HepG2 (cell line): ENCODE measurements around the gene SPARC. TPM values are rescaled to one million over a fixed set of nuclear protein-coding genes. Genes with fewer than 3 reads are reported as not detected.

ENCODE experiments used
- ATAC-seq: fragments of 200-7000 bp; cut with Tn5 transposase; 3 replicates; pipeline ENCODE4 v1.9.1; 2020; ENCODE audit warnings: mild to moderate bottlenecking, moderate library complexity
- BruUV-seq: library from RNA; stranded (reverse); fragments of 400-500 nt; replicated peaks from 2 replicates; lab custom pipeline; 2021; lab: Mats Ljungman, UMichigan
- CTCF ChIA-PET: fragments of 300-600 bp; formaldehyde crosslinking; extraction: SDS; loops from one replicate; lab custom pipeline; 2021; ENCODE audit warnings: low total read pairs, inconsistent platforms, low intra/inter-chr PET ratio; lab: Yijun Ruan, JAX
- POLR2A ChIA-PET: fragments of 350-600 bp; sonication (Branson Sonifier 250); formaldehyde crosslinking; loops from one replicate; lab custom pipeline; 2020; ENCODE audit warnings: antibody characterized with exemption, inconsistent platforms; lab: Yijun Ruan, JAX
- DNase-seq: peaks from one replicate; pipeline ENCODE4 v3.0.0-alpha.2; 2015; ENCODE audit warnings: low spot score
- FAIRE-seq: peaks from 3 replicates; lab custom pipeline; 2011; peaks lifted over from hg19 to GRCh38; lab: Jason Lieb, UNC
- H2AFZ ChIP-seq: one replicate; pipeline ENCODE4 v1.6.1; 2011; ENCODE audit warnings: low read length, inconsistent platforms
- H3K27ac ChIP-seq: fragments of 300-600 bp; 3 replicates; pipeline ENCODE4 v1.8.0; 2011; ENCODE audit warnings: mixed run types, mild to moderate bottlenecking, mixed read lengths, low read length, inconsistent platforms; ENCODE audit not compliant: insufficient read depth; ENCODE audit errors: extremely low read length
- H3K27me3 ChIP-seq, 2 experiments: fragments of 200-600 bp in 1 of 2; 2 replicates in 1 of 2; 3 replicates in 1 of 2; pipeline versions ENCODE4 v1.6.0 to v1.8.0; 2011; ENCODE audit warnings: low read length in 2 of 2, mild to moderate bottlenecking in 2 of 2, moderate library complexity in 2 of 2, inconsistent platforms in 1 of 2; ENCODE audit not compliant: insufficient read depth in 2 of 2, control insufficient read depth in 1 of 2
- H3K36me3 ChIP-seq, 2 experiments: fragments of 200-600 bp in 1 of 2; replicated peaks in 1 of 2; 2 replicates in 1 of 2; 3 replicates in 1 of 2; pipeline versions ENCODE4 v1.5.1 to v1.8.0; 2011; ENCODE audit warnings: low read length in 2 of 2, inconsistent platforms in 1 of 2; ENCODE audit not compliant: insufficient read depth in 2 of 2, control insufficient read depth in 1 of 2
- H3K4me1 ChIP-seq: 2 replicates; pipeline ENCODE4 v1.5.1; 2012; ENCODE audit warnings: low read length, inconsistent platforms; ENCODE audit not compliant: insufficient read depth
- H3K4me2 ChIP-seq: 2 replicates; pipeline ENCODE4 v1.6.0; 2011; ENCODE audit warnings: low read depth, low read length, inconsistent platforms
- H3K4me3 ChIP-seq, 3 experiments: fragments of 200-600 bp in 1 of 3; sonication (generic), shearing (Covaris generic) in 1 of 3; replicated peaks in 1 of 3; 2 replicates each; pipeline ENCODE4 v1.5.1; 2011 to 2016; ENCODE audit warnings: low read length in 3 of 3, inconsistent platforms in 2 of 3, low read depth in 2 of 3, mild to moderate bottlenecking in 2 of 3, control low read depth in 1 of 3, mixed read lengths in 1 of 3; ENCODE audit not compliant: insufficient read depth in 1 of 3
- H3K79me2 ChIP-seq: one replicate; pipeline ENCODE4 v1.6.1; 2011; ENCODE audit warnings: low read length, inconsistent platforms; ENCODE audit not compliant: insufficient read depth
- H3K9ac ChIP-seq: 2 replicates; pipeline ENCODE4 v1.6.0; 2011; ENCODE audit warnings: mild to moderate bottlenecking, low read depth, low read length, inconsistent platforms; ENCODE audit not compliant: insufficient read depth
- H3K9me3 ChIP-seq: 2 replicates; pipeline ENCODE4 v1.5.1; 2012; ENCODE audit warnings: mild to moderate bottlenecking, low read length
- H4K20me1 ChIP-seq: 2 replicates; pipeline ENCODE4 v1.6.0; 2011; ENCODE audit warnings: inconsistent platforms, mild to moderate bottlenecking, low read length, moderate library complexity; ENCODE audit not compliant: insufficient read depth
- ARID2 ChIP-seq: sonication (generic); formaldehyde crosslinking; IDR thresholded peaks from 2 replicates; pipeline ENCODE4 v1.8.1; 2022; ENCODE audit warnings: mild to moderate bottlenecking, missing genetic modification reagents, borderline replicate concordance
- EZH2 ChIP-seq: conservative IDR thresholded peaks from 2 replicates; pipeline ENCODE4 v1.6.1; 2012; ENCODE audit warnings: mild to moderate bottlenecking, low read depth, low read length, moderate library complexity
- NFE2 ChIP-seq: sonication (generic); formaldehyde crosslinking; IDR thresholded peaks from 2 replicates; pipeline ENCODE4 v1.4.0; 2020; ENCODE audit warnings: missing genetic modification reagents
- SMAD9 ChIP-seq: sonication (generic); formaldehyde crosslinking; IDR thresholded peaks from 2 replicates; pipeline ENCODE4 v1.5.1; 2020; ENCODE audit warnings: mild to moderate bottlenecking, missing genetic modification reagents
- SRSF9 ChIP-seq: fragments of 200-400 bp; formaldehyde crosslinking; IDR thresholded peaks from 2 replicates; pipeline ENCODE4 v1.6.1; 2018; ENCODE audit warnings: borderline replicate concordance, mild to moderate bottlenecking, low read depth, low read length; ENCODE audit not compliant: insufficient read depth, poor library complexity, severe bottlenecking
- YEATS2 ChIP-seq: sonication (generic); formaldehyde crosslinking; IDR thresholded peaks from 2 replicates; pipeline ENCODE4 v1.4.0; 2020; ENCODE audit warnings: missing genetic modification reagents, borderline replicate concordance
- ZNF382 ChIP-seq: sonication (generic); formaldehyde crosslinking; IDR thresholded peaks from 2 replicates; pipeline ENCODE4 v1.5.0; 2020; ENCODE audit warnings: missing genetic modification reagents, mild to moderate bottlenecking, borderline replicate concordance
- WGBS: methylation state at CpG from one replicate; pipeline ENCODE4 v1.1.6; 2017; ENCODE audit warnings: low lambda C conversion rate; 5-methylcytosine and 5-hydroxymethylcytosine counted together
- in situ Hi-C: cut with HindIII; loops from 2 replicates; pipeline ENCODE4 v1.10.0; 2017; ENCODE audit warnings: low pct_unique_long_range_greater_than_20kb; ENCODE audit not compliant: extremely low pct_ligation_motif_present
- intact Hi-C: fragments of 100-400 bp; cut with micrococcal nuclease; formaldehyde crosslinking; loops from one replicate; pipeline ENCODE4 v1.10.0; 2022; ENCODE audit not compliant: unreplicated experiment
- polyA plus RNA-seq, 8 experiments: library from polyadenylated mRNA; depleted of rRNA in 3 of 8; stranded (reverse) in 7 of 8; unstranded in 1 of 8; fragments of >200 nt; fragmentation: Illumina TruSeq in 4 of 8; extraction: Trizol in 4 of 8; gene quantifications; 2 replicates each; pipeline versions ENCODE4 v1.2.1 to v1.2.3, GENCODE V29; 2011 to 2016; ENCODE audit warnings: low read depth in 4 of 8, missing spikeins in 1 of 8, mixed read lengths in 1 of 8; ENCODE audit not compliant: insufficient read depth in 1 of 8
- total RNA-seq, 5 experiments: library from RNA; depleted of rRNA; stranded (reverse); fragments of >200 nt; fragmentation: Illumina TruSeq; extraction: Trizol; gene quantifications; 2 replicates each; pipeline ENCODE4 v1.2.3, GENCODE V29; 2016; ENCODE audit warnings: low read depth in 1 of 5
- TF ChIP-seq, protein P1 (sequence below): sonication (generic); formaldehyde crosslinking; IDR thresholded peaks from 2 replicates; pipeline ENCODE4 v1.8.0; 2022; ENCODE audit warnings: missing genetic modification reagents, mild to moderate bottlenecking, inconsistent platforms, borderline replicate concordance

Gene SPARC
- total and polyA plus RNA-seq, 2 of the 13 experiments (the other 11 are each of a cell fraction or from before 2014, with no cell fraction given), result 76.7 to 192 TPM

DNA sequence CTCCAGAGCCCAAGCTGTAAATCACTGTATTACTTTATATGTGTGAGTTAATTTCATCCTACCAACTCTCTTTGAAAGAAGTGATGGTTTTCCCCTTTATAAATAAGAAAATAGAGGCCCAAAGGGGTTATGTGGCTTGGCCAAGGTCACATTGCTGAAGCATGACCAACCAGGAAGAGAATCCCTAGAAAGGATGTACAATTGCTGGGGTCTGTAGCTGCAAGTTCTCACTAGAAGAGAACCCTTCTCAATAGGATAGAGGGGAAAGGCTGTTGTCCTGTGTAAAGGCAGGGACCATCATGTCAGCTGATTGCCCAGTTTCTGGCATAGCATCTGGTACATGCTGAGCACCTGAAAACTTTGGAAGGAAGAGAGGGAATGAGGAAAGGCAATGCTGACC, 56.6 kb downstream of the SPARC start (continued):
- TF ChIP-seq, protein P1, sequence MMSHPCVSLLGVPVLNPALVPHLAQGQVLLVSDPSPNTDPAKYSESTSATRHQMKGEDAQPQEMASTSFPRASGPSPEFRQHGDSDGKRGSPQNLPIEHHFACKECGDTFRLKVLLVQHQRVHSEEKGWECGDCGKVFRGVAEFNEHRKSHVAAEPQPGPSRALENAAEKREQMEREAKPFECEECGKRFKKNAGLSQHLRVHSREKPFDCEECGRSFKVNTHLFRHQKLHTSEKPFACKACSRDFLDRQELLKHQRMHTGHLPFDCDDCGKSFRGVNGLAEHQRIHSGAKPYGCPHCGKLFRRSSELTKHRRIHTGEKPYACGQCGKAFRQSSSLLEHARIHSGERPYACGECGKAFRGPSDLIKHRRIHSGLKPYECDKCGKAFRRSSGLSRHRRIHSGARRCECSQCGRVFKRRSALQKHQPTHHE (CRISPR knock-in tag), result no peak
- TF ChIP-seq SRSF9 (no peak), SMAD9 (CRISPR knock-in tag) (no peak), EZH2 (no peak), ARID2 (CRISPR knock-in tag) (no peak)
- TF ChIP-seq, all 625 proteins: peak for 0

GRCh38 chr5:151628112-151628823, 58.4 kb downstream of the SPARC start:
- Histone ChIP-seq H3K4me1 (peaks cover 14% of the 10 kb centered on the region), H2AFZ (no peak overlapping the region), H3K36me3 (no peaks in the 10 kb centered on the region), H3K9ac (no peak overlapping the region), H3K4me2 (no peak overlapping the region), H3K27ac (no peak overlapping the region), H3K27me3 (peaks cover 5 to 26% of the 10 kb centered on the region in 2 experiments; a peak in 3 of 5 replicates), H3K79me2 (no peaks in the 10 kb centered on the region), H3K9me3 (no peaks in the 10 kb centered on the region), H4K20me1 (no peaks in the 10 kb centered on the region), H3K4me3 (no peak overlapping the region)
- ChIA-PET POLR2A (no interaction called here), CTCF (no interaction called here)
- WGBS, result 29% methylated on average over 5 of the region's 7 CpGs
- BruUV-seq, result no TSS peak
- in situ Hi-C loops (no loop called here), intact Hi-C loops (no loop called here)
- FAIRE-seq (no peak), ATAC-seq (no peak), DNase-seq (no peak)
- TF ChIP-seq ZNF382 (CRISPR knock-in tag) (no peak), NFE2 (CRISPR knock-in tag) (no peak), YEATS2 (no peak)
